T follicular helper cell (primary cell): ENCODE results near the gene TAB2.
"Not testable (repeated sequence)": the region's sequence is repeated elsewhere in the genome, so short reads cannot be mapped to it uniquely, and the experiment has no call there.

Source experiments
- DNase-seq: peaks from one replicate; pipeline ENCODE4 v3.0.0-alpha.2; 2020; ENCODE audit warnings: low read depth

Gene TAB2

GRCh38 chr6:149333266-149333620, 15.7 kb downstream of the TAB2 start:
- no peak for DNase-seq

- DNase-seq = no peak
These were observed 16.7 kb downstream of the TAB2 start for GRCh38 chr6:149334201-149334600.

- DNase-seq = no peak
These were observed 17.2 kb downstream of the TAB2 start for GRCh38 chr6:149334682-149335160.

- no peak for DNase-seq
These were observed 18.6 kb downstream of the TAB2 start for GRCh38 chr6:149335924-149336608.

- no peak for DNase-seq
These were observed 19.1 kb downstream of the TAB2 start for GRCh38 chr6:149336609-149336928.

- DNase-seq = no peak
These were observed 19.8 kb downstream of the TAB2 start for GRCh38 chr6:149337320-149337719.

GRCh38 chr6:149340200-149340599, 22.7 kb downstream of the TAB2 start:
- DNase-seq = no peak

GRCh38 chr6:149342525-149342924, 25.0 kb downstream of the TAB2 start:
- no peak for DNase-seq

GRCh38 chr6:149343501-149343900, 26.0 kb downstream of the TAB2 start:
- DNase-seq = no peak

GRCh38 chr6:149346078-149346477, 28.6 kb downstream of the TAB2 start:
- no peak for DNase-seq

- no peak for DNase-seq
These were observed 29.6 kb downstream of the TAB2 start for GRCh38 chr6:149347067-149347466.

- not testable (repeated sequence) for DNase-seq
These were observed 31.8 kb downstream of the TAB2 start for GRCh38 chr6:149349279-149349678.

GRCh38 chr6:149354009-149354408, 36.5 kb downstream of the TAB2 start:
- DNase-seq = no peak

GRCh38 chr6:149356081-149356750, 38.7 kb downstream of the TAB2 start:
- no peak for DNase-seq

GRCh38 chr6:149357726-149358538, 40.4 kb downstream of the TAB2 start:
- no peak for DNase-seq

GRCh38 chr6:149359440-149359839, 41.9 kb downstream of the TAB2 start:
- no peak for DNase-seq

- DNase-seq = no peak
These were observed 43.0 kb downstream of the TAB2 start for GRCh38 chr6:149360536-149360935.

GRCh38 chr6:149362289-149362688, 44.8 kb downstream of the TAB2 start:
- no peak for DNase-seq

- DNase-seq = no peak
These were observed 45.6 kb downstream of the TAB2 start for GRCh38 chr6:149363154-149363553.

GRCh38 chr6:149364557-149364956, 47.0 kb downstream of the TAB2 start:
- DNase-seq = no peak

- DNase-seq = no peak
These were observed 47.7 kb downstream of the TAB2 start for GRCh38 chr6:149365197-149365596.

- no peak for DNase-seq
These were observed 48.9 kb downstream of the TAB2 start for GRCh38 chr6:149366267-149366921.
